Peyer's patch (tissue), 4 donors: ENCODE results near the gene RNF214.

Source experiments
- CTCF ChIP-seq, 6 experiments: fragments of 450-650 bp in 4 of 6; fragments of 200-600 bp in 2 of 6; sonication (generic) in 1 of 6; IDR thresholded peaks; one replicate each; pipeline ENCODE4 v1.5.1; 2017 to 2019; ENCODE audit warnings: antibody characterized with exemption in 6 of 6, mild to moderate bottlenecking in 3 of 6, moderate library complexity in 1 of 6
- POLR2A ChIP-seq, 2 donors: fragments of 450-650 bp; IDR thresholded peaks; one replicate each; pipeline ENCODE4 v1.5.1; 2017; ENCODE audit warnings: antibody characterized with exemption in 2 of 2, mild to moderate bottlenecking in 2 of 2, moderate library complexity in 2 of 2

DNA sequence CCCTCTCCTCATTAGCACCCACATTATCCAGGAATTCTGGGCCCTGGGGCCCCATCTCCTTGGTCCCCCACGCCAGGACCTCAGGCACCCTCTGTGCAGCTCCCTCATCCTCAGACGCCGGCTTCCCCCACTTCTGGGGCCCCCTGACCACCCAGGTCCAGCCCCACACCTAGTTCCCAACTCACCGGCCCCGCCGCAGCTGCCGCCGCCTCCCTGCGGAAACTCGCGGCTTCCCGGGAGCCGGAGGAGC lies 704 bp upstream of the RNF214 start, which contains the start of gene PCSK7:
- TF ChIP-seq CTCF (IDR thresholded peaks at IDR 0.05): no peak
- TF ChIP-seq POLR2A (IDR thresholded peaks at IDR 0.05): no peak
